MM.1S (cell line): ENCODE measurements around the gene ZNF33A.

ENCODE experiments used
- CTCF ChIP-seq: fragments of 300-600 bp; sonication (generic); IDR thresholded peaks from 2 replicates; pipeline ENCODE4 v1.5.1; 2016; ENCODE audit warnings: antibody characterized with exemption, low read length, mixed read lengths
- EZH2 ChIP-seq: fragments of 300-600 bp; sonication (generic); optimal IDR thresholded peaks from 2 replicates; pipeline ENCODE3; 2017; ENCODE audit warnings: low read depth, mild to moderate bottlenecking, antibody characterized with exemption, low read length, mixed read lengths

- no peak for TF ChIP-seq CTCF
- no peak for TF ChIP-seq EZH2
These were observed 39.7 kb downstream of the ZNF33A start for GRCh38 chr10:38050212-38050611.
